Measurements from ENCODE around the gene CD82.

- no peak for TF ChIP-seq CTCF (IDR thresholded peaks at IDR 0.05; ENCODE audit: low read depth, low read length)
- no peak for TF ChIP-seq EZH2phosphoT487 (IDR thresholded peaks at IDR 0.05; ENCODE audit: low read depth)
These were observed 29.5 kb downstream of the CD82 start for GRCh38 chr11:44595006-44595405.

Data from OCI-LY3 (cell line).